H1 (cell line): Measurements from ENCODE around the gene PATL2.

ENCODE experiments used
- JUN ChIP-seq: IDR thresholded peaks from 2 replicates; pipeline ENCODE4 v1.6.1; 2011; ENCODE audit warnings: low read depth, mild to moderate bottlenecking, improper control_type of control experiment, low read length
- TCF12 ChIP-seq: IDR thresholded peaks from 2 replicates; pipeline ENCODE4 v1.6.1; 2011; ENCODE audit warnings: low read depth, mild to moderate bottlenecking, low read length

GRCh38 chr15:44727485-44728231, 16.5 kb upstream of the PATL2 start:
- TF ChIP-seq JUN (no peak), TCF12 (no peak)
